Activated T-helper 2 cell treated with anti-CD3 and anti-CD28 coated beads, Interferon-gamma antibody, Interleukin-2, Interleukin-4, amounts not matched to agents 10 μg/mL and 5 μg/mL and 100 μg/mL, durations not matched to agents 14 hours and 24 hours and 36 hours (primary cell): ENCODE measurements around the gene KIF26A. TPM values are rescaled to one million over a fixed set of nuclear protein-coding genes. Genes with fewer than 3 reads are reported as not detected.

ENCODE experiments used
- DNase-seq: peaks from one replicate; pipeline ENCODE4 v3.0.0; 2021; ENCODE audit warnings: low spot score
- H3K27ac Mint-ChIP-seq: one replicate; pipeline ENCODE4 v1.8.0; 2021; ENCODE audit warnings: mixed read lengths
- H3K27me3 Mint-ChIP-seq: one replicate; pipeline ENCODE4 v1.8.0; 2021; ENCODE audit warnings: low read depth, mixed read lengths
- H3K36me3 Mint-ChIP-seq: one replicate; pipeline ENCODE4 v1.8.0; 2021; ENCODE audit warnings: low read depth, mixed read lengths
- H3K4me1 Mint-ChIP-seq: one replicate; pipeline ENCODE4 v1.8.0; 2021; ENCODE audit warnings: low read depth, mixed read lengths
- H3K4me3 Mint-ChIP-seq: one replicate; pipeline ENCODE4 v1.8.0; 2021; ENCODE audit warnings: low read depth, mild to moderate bottlenecking, moderate library complexity, mixed read lengths
- H3K9me3 Mint-ChIP-seq: one replicate; pipeline ENCODE4 v1.8.0; 2021; ENCODE audit warnings: mixed read lengths
- intact Hi-C: fragments of 100-400 bp; cut with micrococcal nuclease; formaldehyde crosslinking; loops from one replicate; pipeline ENCODE4 v1.15.1; 2023
- total RNA-seq: library from RNA; stranded (reverse); gene quantifications from 2 replicates; pipeline ENCODE4 v1.2.3, GENCODE V29; 2022

Gene KIF26A
- total RNA-seq, 1 donor from 2014 or later, result 0.34 TPM

DNA sequence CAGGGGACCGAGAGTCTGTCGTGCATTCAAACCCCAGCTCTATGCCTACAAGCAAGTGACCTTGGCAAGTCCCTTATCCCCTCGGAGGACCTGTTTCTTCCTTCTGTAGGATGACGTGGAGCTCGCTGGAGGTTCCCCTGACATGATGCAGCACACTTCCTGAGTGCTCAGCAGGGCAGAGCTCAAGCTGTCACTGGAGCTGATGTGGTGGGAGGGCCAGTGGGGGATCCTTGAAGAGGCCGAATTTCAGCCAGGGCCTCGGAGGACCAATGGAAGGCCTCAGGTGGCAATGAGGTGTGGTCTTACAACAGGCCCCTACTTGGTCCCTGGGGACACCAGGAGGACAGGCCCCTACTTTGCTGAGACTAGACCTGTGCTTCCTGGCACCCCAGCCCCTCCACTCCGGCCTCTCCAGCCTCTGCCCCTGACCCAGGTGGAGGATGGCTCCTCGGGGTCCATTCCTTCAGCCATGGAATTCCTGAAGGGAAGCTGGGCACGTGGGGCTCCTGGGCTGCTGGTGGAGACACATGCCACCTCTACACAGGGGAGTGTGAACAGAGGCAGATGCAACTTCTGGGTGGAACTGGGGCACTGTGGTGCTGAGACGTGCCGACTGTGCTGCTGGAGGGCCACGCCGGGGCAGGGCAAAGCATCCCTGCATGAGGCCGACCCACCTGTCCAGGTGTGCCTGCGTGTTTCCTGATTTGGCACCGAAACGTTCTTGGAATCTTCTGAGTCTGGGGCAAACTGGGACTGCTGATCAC is 18.7 kb upstream of the KIF26A start:
- intact Hi-C loops, result no loop called here
- no peak overlapping the region for H3K27ac Mint-ChIP-seq
- DNase-seq, result no peak
- H3K4me1 Mint-ChIP-seq, result no peaks in the 10 kb centered on the region
- peaks cover 25% of the 10 kb centered on the region for H3K27me3 Mint-ChIP-seq
- peaks cover 8% of the 10 kb centered on the region for H3K9me3 Mint-ChIP-seq
- H3K4me3 Mint-ChIP-seq, result no peak overlapping the region
- H3K36me3 Mint-ChIP-seq, result no peaks in the 10 kb centered on the region

GRCh38 chr14:104120281-104120741 is 18.1 kb upstream of the KIF26A start:
- Mint-ChIP-seq H3K4me3 (no peak overlapping the region), H3K27me3 (peaks cover 24% of the 10 kb centered on the region), H3K4me1 (no peaks in the 10 kb centered on the region), H3K9me3 (peaks cover 13% of the 10 kb centered on the region), H3K36me3 (no peaks in the 10 kb centered on the region), H3K27ac (no peak overlapping the region)
- intact Hi-C loops, result no loop called here
- DNase-seq, result no peak

DNA sequence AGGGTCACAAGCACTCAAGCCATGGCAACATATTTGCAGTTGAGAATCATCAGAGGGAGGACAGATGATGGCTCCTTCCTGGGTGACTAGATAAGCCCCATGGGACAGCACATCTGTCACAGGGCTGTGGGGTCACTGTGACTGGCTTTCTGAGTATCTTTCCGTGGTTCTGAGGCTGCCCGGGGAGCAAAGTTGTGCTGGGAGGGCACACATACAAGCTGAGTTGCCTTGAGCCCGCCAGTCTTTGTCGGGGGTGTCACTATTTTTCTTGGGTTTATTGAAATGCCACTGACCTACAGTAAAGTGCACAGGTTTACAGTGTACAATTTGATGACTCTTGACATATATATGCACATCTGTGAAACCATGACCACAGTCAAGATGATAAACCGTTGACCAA is 17.2 kb upstream of the KIF26A start:
- Mint-ChIP-seq H3K27me3 (peaks cover 18% of the 10 kb centered on the region), H3K9me3 (peaks cover 13% of the 10 kb centered on the region), H3K4me3 (no peak overlapping the region), H3K4me1 (no peaks in the 10 kb centered on the region), H3K36me3 (no peaks in the 10 kb centered on the region), H3K27ac (no peak overlapping the region)
- DNase-seq, result no peak
- intact Hi-C loops, result no loop called here

DNA sequence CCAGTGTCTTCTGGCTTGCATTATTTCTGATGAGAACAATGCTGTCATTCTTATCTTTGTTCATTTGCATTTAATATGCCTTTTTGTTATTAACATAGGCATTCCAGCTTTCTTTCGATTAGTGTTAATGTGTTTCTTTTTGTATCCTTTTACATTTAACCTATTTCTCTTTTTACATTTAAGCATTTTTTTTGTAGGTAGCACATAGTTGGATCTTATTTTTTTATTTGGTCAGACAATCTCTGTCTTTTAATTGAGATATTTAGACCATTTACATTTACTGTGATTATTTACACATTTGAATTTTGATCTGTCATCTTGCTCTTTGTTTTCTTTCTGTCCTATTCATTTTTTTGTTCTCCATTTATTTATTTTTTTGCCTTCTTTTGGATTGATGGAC is 14.5 kb upstream of the KIF26A start:
- H3K27me3 Mint-ChIP-seq, result peaks cover 14% of the 10 kb centered on the region
- H3K27ac Mint-ChIP-seq, result no peak overlapping the region
- intact Hi-C loops, result no loop called here
- peaks cover 22% of the 10 kb centered on the region for H3K9me3 Mint-ChIP-seq
- H3K4me3 Mint-ChIP-seq, result no peak overlapping the region
- no peak for DNase-seq
- no peaks in the 10 kb centered on the region for H3K36me3 Mint-ChIP-seq
- no peaks in the 10 kb centered on the region for H3K4me1 Mint-ChIP-seq

DNA sequence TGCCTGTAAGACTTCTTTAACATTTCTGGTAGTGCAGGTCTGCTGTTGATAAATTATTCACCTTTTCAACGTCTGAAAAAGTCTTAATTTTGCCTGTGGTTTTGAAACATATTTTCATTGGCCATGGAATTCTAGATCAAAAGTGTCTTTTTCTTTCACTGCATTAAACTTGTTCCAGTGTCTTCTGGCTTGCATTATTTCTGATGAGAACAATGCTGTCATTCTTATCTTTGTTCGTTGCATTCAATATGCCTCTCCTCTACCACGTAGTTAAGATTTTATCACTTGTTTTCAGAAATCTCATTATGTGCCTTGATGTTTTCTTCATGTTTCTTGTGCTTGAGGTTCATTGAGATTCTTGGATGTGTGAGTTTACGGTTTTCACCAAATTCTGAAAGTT is 13.4 kb upstream of the KIF26A start:
- peaks cover 33% of the 10 kb centered on the region for H3K9me3 Mint-ChIP-seq
- intact Hi-C loops, result no loop called here
- H3K27ac Mint-ChIP-seq, result no peak overlapping the region
- H3K36me3 Mint-ChIP-seq, result no peaks in the 10 kb centered on the region
- no peaks in the 10 kb centered on the region for H3K4me1 Mint-ChIP-seq
- DNase-seq, result no peak
- no peak overlapping the region for H3K4me3 Mint-ChIP-seq
- H3K27me3 Mint-ChIP-seq, result peaks cover 12% of the 10 kb centered on the region

- Mint-ChIP-seq H3K27me3 (peaks cover 6% of the 10 kb centered on the region), H3K4me1 (no peaks in the 10 kb centered on the region), H3K4me3 (no peak overlapping the region), H3K27ac (no peak overlapping the region), H3K9me3 (peaks cover 36% of the 10 kb centered on the region), H3K36me3 (no peaks in the 10 kb centered on the region)
- no peak for DNase-seq
- intact Hi-C loops, result no loop called here
Observed at GRCh38 chr14:104126753-104127152, 11.6 kb upstream of the KIF26A start.

DNA sequence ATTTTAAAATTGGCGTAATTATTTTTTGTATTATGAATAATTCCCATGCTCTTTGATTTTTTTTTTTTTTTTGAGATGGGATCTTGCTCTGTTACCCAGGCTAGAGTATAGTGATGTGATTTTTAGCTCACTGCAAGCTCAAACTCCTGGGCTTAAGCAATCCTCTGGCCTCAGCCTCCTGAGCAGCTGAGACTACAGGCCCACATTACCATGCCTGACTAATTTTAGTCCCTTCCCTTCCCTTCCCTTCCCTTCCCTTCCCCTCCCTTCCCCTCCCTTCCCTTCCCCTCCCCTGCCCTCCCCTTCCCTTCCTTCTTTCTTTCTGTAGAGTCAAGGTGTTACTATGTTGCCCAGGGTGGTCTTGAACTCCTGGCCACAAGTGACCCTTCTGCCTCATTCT is 9.4 kb upstream of the KIF26A start:
- intact Hi-C loops, result no loop called here
- Mint-ChIP-seq H3K27me3 (peaks cover 6% of the 10 kb centered on the region), H3K27ac (no peak overlapping the region), H3K4me1 (no peaks in the 10 kb centered on the region), H3K4me3 (no peak overlapping the region), H3K36me3 (no peaks in the 10 kb centered on the region), H3K9me3 (peaks cover 32% of the 10 kb centered on the region)
- DNase-seq, result no peak

DNA sequence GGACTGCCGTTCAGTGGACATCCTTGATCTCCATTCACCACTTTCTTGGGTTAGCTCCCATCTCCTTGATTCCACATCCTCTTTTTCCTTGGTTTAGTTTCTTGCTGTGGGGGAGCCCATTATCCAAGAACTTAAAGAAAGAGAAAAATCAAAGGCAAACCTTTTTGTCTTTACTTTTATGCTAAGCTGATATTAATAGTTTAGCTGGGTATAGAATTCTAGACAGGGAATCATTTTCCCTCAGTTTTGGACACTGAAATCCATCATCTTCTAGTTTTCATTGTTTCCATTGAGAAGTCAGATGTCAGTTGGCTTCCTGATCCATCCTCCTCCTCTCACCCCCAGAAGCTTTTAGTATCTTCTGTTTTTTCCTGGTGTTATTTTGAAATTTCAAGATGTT is 8.8 kb upstream of the KIF26A start:
- no peak for DNase-seq
- intact Hi-C loops, result no loop called here
- Mint-ChIP-seq H3K27ac (no peak overlapping the region), H3K4me1 (no peaks in the 10 kb centered on the region), H3K9me3 (peaks cover 28% of the 10 kb centered on the region), H3K36me3 (no peaks in the 10 kb centered on the region), H3K27me3 (peaks cover 8% of the 10 kb centered on the region), H3K4me3 (no peak overlapping the region)

- Mint-ChIP-seq H3K27ac (no peak overlapping the region), H3K36me3 (no peaks in the 10 kb centered on the region), H3K9me3 (peaks cover 23% of the 10 kb centered on the region), H3K4me1 (no peaks in the 10 kb centered on the region), H3K27me3 (peaks cover 18% of the 10 kb centered on the region), H3K4me3 (no peak overlapping the region)
- no peak for DNase-seq
- intact Hi-C loops, result loop anchor here (5.0 kb wide), 1 partner anchor 54 kb away; no protein-coding TSS in a partner anchor
Observed at GRCh38 chr14:104130974-104131651, 7.3 kb upstream of the KIF26A start.

DNA sequence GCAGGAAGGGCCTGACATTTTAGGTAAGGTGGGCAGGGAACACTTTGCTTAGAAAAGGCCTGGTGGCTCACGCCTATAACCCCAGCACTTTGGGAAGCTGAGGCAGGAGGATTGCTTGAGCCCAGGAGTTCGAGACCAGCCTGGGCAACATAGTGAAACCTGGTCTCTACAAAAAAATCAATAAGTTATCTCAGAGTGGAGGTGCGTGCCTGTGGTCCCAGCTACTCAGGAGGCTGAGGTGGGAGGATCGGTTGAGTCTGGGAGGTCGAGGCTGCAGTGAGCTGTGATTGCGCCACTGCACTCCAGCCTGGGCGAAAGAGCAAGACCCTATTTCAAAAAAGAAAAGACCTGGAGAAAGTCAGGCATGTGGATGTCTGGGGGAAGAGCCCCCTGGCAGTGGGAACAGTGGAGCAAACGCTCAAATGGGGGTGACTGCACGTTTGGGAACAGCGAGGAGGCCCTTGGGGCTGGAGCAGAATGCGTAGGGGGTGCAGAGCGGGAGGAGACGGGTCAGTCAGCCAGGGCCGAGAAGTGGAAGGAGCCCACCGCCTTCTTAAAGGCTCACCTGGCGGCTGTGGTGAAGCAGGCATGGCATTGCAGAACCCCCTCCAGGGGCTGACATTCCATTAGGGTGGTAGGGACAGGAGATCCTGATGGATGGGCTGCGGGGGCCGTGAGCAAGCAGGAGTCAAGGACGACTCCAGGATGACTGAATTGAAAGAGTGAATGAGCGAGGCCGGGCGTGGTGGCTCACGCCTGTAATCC is 6.2 kb upstream of the KIF26A start:
- intact Hi-C loops, result loop anchor here (5.0 kb wide), 1 partner anchor 55 kb away; no protein-coding TSS in a partner anchor
- Mint-ChIP-seq H3K36me3 (no peaks in the 10 kb centered on the region), H3K4me3 (no peak overlapping the region), H3K9me3 (peaks cover 20% of the 10 kb centered on the region), H3K4me1 (no peaks in the 10 kb centered on the region), H3K27ac (no peak overlapping the region), H3K27me3 (peaks cover 22% of the 10 kb centered on the region)
- DNase-seq, result no peak

DNA sequence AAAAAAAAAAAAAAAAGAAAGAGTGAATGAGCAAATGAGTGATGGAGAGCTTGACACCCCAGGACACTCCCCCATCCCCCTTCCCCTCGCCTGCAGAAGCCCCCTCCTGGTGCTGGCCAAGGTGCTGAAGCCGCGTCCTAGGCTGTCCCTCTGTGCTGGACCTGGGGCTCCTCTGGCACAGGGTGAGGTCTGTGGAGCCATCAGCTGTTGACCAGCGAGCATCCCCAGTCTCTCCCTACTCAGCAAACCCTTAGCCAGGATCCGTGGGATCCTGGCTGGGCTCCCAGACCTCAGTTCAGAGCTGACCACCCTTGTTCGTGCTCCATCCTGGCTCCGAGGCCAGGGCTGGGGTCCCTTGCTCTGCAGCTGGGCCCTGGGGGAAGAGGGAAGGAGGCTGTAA is 5.4 kb upstream of the KIF26A start:
- peaks cover 20% of the 10 kb centered on the region for H3K9me3 Mint-ChIP-seq
- no peak overlapping the region for H3K4me3 Mint-ChIP-seq
- no peak for DNase-seq
- peaks cover 24% of the 10 kb centered on the region for H3K27me3 Mint-ChIP-seq
- no peak overlapping the region for H3K27ac Mint-ChIP-seq
- intact Hi-C loops, result loop anchor here (5.0 kb wide), 1 partner anchor 56 kb away; no protein-coding TSS in a partner anchor
- no peaks in the 10 kb centered on the region for H3K4me1 Mint-ChIP-seq
- H3K36me3 Mint-ChIP-seq, result no peaks in the 10 kb centered on the region

GRCh38 chr14:104133496-104133895 is 4.9 kb upstream of the KIF26A start:
- no peak for DNase-seq
- intact Hi-C loops, result loop anchor here (5.0 kb wide), 1 partner anchor 56 kb away; no protein-coding TSS in a partner anchor
- Mint-ChIP-seq H3K27ac (no peak overlapping the region), H3K4me1 (no peaks in the 10 kb centered on the region), H3K4me3 (no peak overlapping the region), H3K27me3 (peaks cover 24% of the 10 kb centered on the region), H3K9me3 (peaks cover 19% of the 10 kb centered on the region), H3K36me3 (no peaks in the 10 kb centered on the region)
